Measurements from ENCODE around the gene IQSEC1. TPM values are rescaled to one million over a fixed set of nuclear protein-coding genes. Genes with fewer than 3 reads are reported as not detected.

IQSEC1 gene
- total RNA-seq, 1 experiment from 2014 or later, result 9.7 TPM

GRCh38 chr3:12990781-12991480 lies 82.3 kb downstream of the IQSEC1 start:
- no peak for DNase-seq (ENCODE audit: extremely low read depth, low read depth)

- no peak for DNase-seq (ENCODE audit: extremely low read depth, low read depth)
Observed at GRCh38 chr3:12990306-12990705, 82.9 kb downstream of the IQSEC1 start.

GRCh38 chr3:12988728-12989454 lies 84.3 kb downstream of the IQSEC1 start:
- no peak for DNase-seq (ENCODE audit: extremely low read depth, low read depth)

- DNase-seq (ENCODE audit: extremely low read depth, low read depth), result no peak
Observed at GRCh38 chr3:12987602-12988001, 85.6 kb downstream of the IQSEC1 start.

GRCh38 chr3:12986986-12987385 lies 86.2 kb downstream of the IQSEC1 start:
- DNase-seq (ENCODE audit: extremely low read depth, low read depth), result no peak

GRCh38 chr3:12986521-12986920 lies 86.7 kb downstream of the IQSEC1 start:
- no peak for DNase-seq (ENCODE audit: extremely low read depth, low read depth)

- no peak for DNase-seq (ENCODE audit: extremely low read depth, low read depth)
Observed at GRCh38 chr3:12986031-12986430, 87.2 kb downstream of the IQSEC1 start.

- no peak for DNase-seq (ENCODE audit: extremely low read depth, low read depth)
Observed at GRCh38 chr3:12985148-12985547, 88.1 kb downstream of the IQSEC1 start.

- peak; percentile 48 for DNase-seq (ENCODE audit: extremely low read depth, low read depth)
Observed at GRCh38 chr3:12984023-12984823, 89.0 kb downstream of the IQSEC1 start.

- DNase-seq (ENCODE audit: extremely low read depth, low read depth), result no peak
Observed at GRCh38 chr3:12983319-12983718, 89.9 kb downstream of the IQSEC1 start.

GRCh38 chr3:12982619-12983101 lies 90.6 kb downstream of the IQSEC1 start:
- no peak for DNase-seq (ENCODE audit: extremely low read depth, low read depth)

GRCh38 chr3:12981306-12982275 lies 91.6 kb downstream of the IQSEC1 start:
- no peak for DNase-seq (ENCODE audit: extremely low read depth, low read depth)

- DNase-seq (ENCODE audit: extremely low read depth, low read depth), result no peak
Observed at GRCh38 chr3:12980596-12981290, 92.5 kb downstream of the IQSEC1 start.

GRCh38 chr3:12979947-12980487 lies 93.2 kb downstream of the IQSEC1 start:
- DNase-seq (ENCODE audit: extremely low read depth, low read depth), result no peak

GRCh38 chr3:12979151-12979946 lies 93.9 kb downstream of the IQSEC1 start:
- no peak for DNase-seq (ENCODE audit: extremely low read depth, low read depth)

GRCh38 chr3:12978682-12979081 lies 94.5 kb downstream of the IQSEC1 start:
- no peak for DNase-seq (ENCODE audit: extremely low read depth, low read depth)

GRCh38 chr3:12977117-12977808 lies 96.0 kb downstream of the IQSEC1 start:
- no peak for DNase-seq (ENCODE audit: extremely low read depth, low read depth)
